Measurements from ENCODE around the gene ADI1.

Gene ADI1

GRCh38 chr2:3482363-3482821 is 36.9 kb downstream of the ADI1 start:
- no peak for DNase-seq (ENCODE audit: extremely low read depth, insufficient read length)
- Histone ChIP-seq H3K36me3 (ENCODE audit: control insufficient read depth, insufficient read depth, low read length) (peaks cover 10% of the 10 kb centered on the region), H3K4me3 (replicated peaks; ENCODE audit: low read depth, low read length) (no peak overlapping the region), H3K27me3 (replicated peaks; ENCODE audit: control insufficient read depth, insufficient read depth, low read length) (no peaks in the 10 kb centered on the region)
- TF ChIP-seq CTCF (IDR thresholded peaks at IDR 0.05; ENCODE audit: insufficient read depth, low read length, poor library complexity, severe bottlenecking) = no peak

- no peak for TF ChIP-seq CTCF (IDR thresholded peaks at IDR 0.05; ENCODE audit: insufficient read depth, low read length, poor library complexity, severe bottlenecking)
- Histone ChIP-seq H3K36me3 (ENCODE audit: control insufficient read depth, insufficient read depth, low read length) (peaks cover 10% of the 10 kb centered on the region), H3K4me3 (replicated peaks; ENCODE audit: low read depth, low read length) (no peak overlapping the region), H3K27me3 (replicated peaks; ENCODE audit: control insufficient read depth, insufficient read depth, low read length) (no peaks in the 10 kb centered on the region)
- DNase-seq (ENCODE audit: extremely low read depth, insufficient read length) = no peak
Measured at GRCh38 chr2:3481736-3482362, 37.5 kb downstream of the ADI1 start.

- H3K36me3 ChIP-seq (ENCODE audit: control insufficient read depth, insufficient read depth, low read length) = peaks cover 12% of the 10 kb centered on the region
- TF ChIP-seq CTCF (IDR thresholded peaks at IDR 0.05; ENCODE audit: insufficient read depth, low read length, poor library complexity, severe bottlenecking) = no peak
- no peak for DNase-seq (ENCODE audit: extremely low read depth, insufficient read length)
- no peak overlapping the region for H3K4me3 ChIP-seq (replicated peaks; ENCODE audit: low read depth, low read length)
- H3K27me3 ChIP-seq (replicated peaks; ENCODE audit: control insufficient read depth, insufficient read depth, low read length) = no peaks in the 10 kb centered on the region
Measured at GRCh38 chr2:3481011-3481400, 38.3 kb downstream of the ADI1 start.

GRCh38 chr2:3480352-3481010 is 38.9 kb downstream of the ADI1 start:
- no peak for TF ChIP-seq CTCF (IDR thresholded peaks at IDR 0.05; ENCODE audit: insufficient read depth, low read length, poor library complexity, severe bottlenecking)
- DNase-seq (ENCODE audit: extremely low read depth, insufficient read length) = no peak
- Histone ChIP-seq H3K36me3 (ENCODE audit: control insufficient read depth, insufficient read depth, low read length) (peaks cover 12% of the 10 kb centered on the region), H3K4me3 (replicated peaks; ENCODE audit: low read depth, low read length) (no peak overlapping the region), H3K27me3 (replicated peaks; ENCODE audit: control insufficient read depth, insufficient read depth, low read length) (no peaks in the 10 kb centered on the region)

GRCh38 chr2:3479430-3480320 is 39.7 kb downstream of the ADI1 start:
- no peak for DNase-seq (ENCODE audit: extremely low read depth, insufficient read length)
- Histone ChIP-seq H3K4me3 (replicated peaks; ENCODE audit: low read depth, low read length) (no peak overlapping the region), H3K27me3 (replicated peaks; ENCODE audit: control insufficient read depth, insufficient read depth, low read length) (no peaks in the 10 kb centered on the region), H3K36me3 (ENCODE audit: control insufficient read depth, insufficient read depth, low read length) (peaks cover 12% of the 10 kb centered on the region)
- no peak for TF ChIP-seq CTCF (IDR thresholded peaks at IDR 0.05; ENCODE audit: insufficient read depth, low read length, poor library complexity, severe bottlenecking)
